ENCODE data around the gene PDE6H. TPM values are rescaled to one million over a fixed set of nuclear protein-coding genes. Genes with fewer than 3 reads are reported as not detected.

Gene PDE6H
- polyA plus RNA-seq, 1 of the 3 experiments (the other 2 are of a cell fraction), result not detected

GRCh38 chr12:14937014-14937413, 35.8 kb upstream of the PDE6H start:
- CTCF ChIA-PET, result interaction anchor here (1.1 to 1.2 kb wide), 3 partner anchors 11 to 91 kb away, joined by 3 to 5 read pairs (median 4); no protein-coding TSS in a partner anchor
- H3K79me2 ChIP-seq (ENCODE audit: insufficient read depth), result no peaks in the 10 kb centered on the region

DNA sequence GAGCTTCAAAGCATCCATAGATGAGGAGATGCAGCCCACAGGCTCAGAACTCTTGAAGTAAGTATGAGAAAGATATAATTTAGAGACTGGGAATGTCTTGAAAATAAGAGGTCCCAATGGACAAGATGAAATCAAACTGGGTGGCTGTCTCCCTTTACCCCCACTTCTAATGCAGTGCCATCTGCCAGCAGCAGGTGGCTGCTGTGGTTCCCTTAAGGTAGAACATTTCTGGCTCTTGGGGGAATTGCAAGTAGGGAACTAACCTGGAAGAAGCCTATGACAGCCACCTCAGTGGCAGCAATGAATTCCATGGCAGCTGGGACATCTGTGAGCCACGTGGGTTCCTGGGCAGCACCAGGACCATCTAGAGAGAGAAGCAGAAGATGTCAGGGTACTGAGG, 35.2 kb upstream of the PDE6H start:
- Histone ChIP-seq H3K36me3 (replicated peaks in 1 of 2; ENCODE audit: control insufficient read depth in 1 of 2, insufficient read depth in 2 of 2, low read length in 1 of 2) (peaks cover 9 to 14% of the 10 kb centered on the region in 2 experiments), H2AFZ (ENCODE audit: low read depth) (no peak overlapping the region), H3K9me3 (no peaks in the 10 kb centered on the region), H3K4me2 (no peak overlapping the region), H3K4me3 (ENCODE audit: low read depth in 2 of 2, low read length in 1 of 2) (no peak overlapping the region), H3F3A (replicated peaks; ENCODE audit: insufficient read depth) (no peaks in the 10 kb centered on the region), H3K4me1 (ENCODE audit: control insufficient read depth in 1 of 2, insufficient read depth in 2 of 2, low read depth in 1 of 2, low read length in 1 of 2) (no peaks in the 10 kb centered on the region), H3K27me3 (ENCODE audit: insufficient read depth) (no peaks in the 10 kb centered on the region), H3K27ac (ENCODE audit: low read depth in 2 of 2, low read length in 1 of 2) (no peak overlapping the region), H3K9ac (no peak overlapping the region), H3K79me2 (ENCODE audit: insufficient read depth) (no peaks in the 10 kb centered on the region), H4K20me1 (ENCODE audit: insufficient read depth) (no peaks in the 10 kb centered on the region), H3K9me2 (no peaks in the 10 kb centered on the region)
- ChIA-PET CTCF (interaction anchor here (1.1 to 1.2 kb wide), 2 partner anchors 10 to 58 kb away, joined by 3 to 4 read pairs; no protein-coding TSS in a partner anchor), POLR2A (no interaction called here)
- no peak for DNase-seq
- TF ChIP-seq CHD2 (IDR thresholded peaks at IDR 0.05; ENCODE audit: low read length, partially characterized antibody) (no peak), YY1 (IDR thresholded peaks at IDR 0.05; ENCODE audit: low read depth) (no peak), POLR2AphosphoS5 (IDR thresholded peaks at IDR 0.05; ENCODE audit: low read depth, low read length) (no peak), NRF1 (IDR thresholded peaks at IDR 0.05; ENCODE audit: low read depth, low read length) (no peak), FOXJ3 (CRISPR knock-in tag; IDR thresholded peaks at IDR 0.05) (no peak)
- TF ChIP-seq, protein P1, sequence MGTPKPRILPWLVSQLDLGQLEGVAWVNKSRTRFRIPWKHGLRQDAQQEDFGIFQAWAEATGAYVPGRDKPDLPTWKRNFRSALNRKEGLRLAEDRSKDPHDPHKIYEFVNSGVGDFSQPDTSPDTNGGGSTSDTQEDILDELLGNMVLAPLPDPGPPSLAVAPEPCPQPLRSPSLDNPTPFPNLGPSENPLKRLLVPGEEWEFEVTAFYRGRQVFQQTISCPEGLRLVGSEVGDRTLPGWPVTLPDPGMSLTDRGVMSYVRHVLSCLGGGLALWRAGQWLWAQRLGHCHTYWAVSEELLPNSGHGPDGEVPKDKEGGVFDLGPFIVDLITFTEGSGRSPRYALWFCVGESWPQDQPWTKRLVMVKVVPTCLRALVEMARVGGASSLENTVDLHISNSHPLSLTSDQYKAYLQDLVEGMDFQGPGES (IDR thresholded peaks at IDR 0.05; ENCODE audit: low read depth, low read length), result no peak
- 17% methylated on average over 1 of the region's 1 CpG for WGBS (ENCODE audit: low lambda C conversion rate)

More at GRCh38 chr12:14937014-14937413, 35.8 kb upstream of the PDE6H start:
- no peak overlapping the region for H3K27ac ChIP-seq (ENCODE audit: low read depth in 2 of 2, low read length in 1 of 2)
- H2AFZ ChIP-seq (ENCODE audit: low read depth), result no peak overlapping the region
- POLR2A ChIA-PET, result no interaction called here
- 64% methylated on average over 3 of the region's 3 CpGs for WGBS (ENCODE audit: low lambda C conversion rate)
- H3K27me3 ChIP-seq (ENCODE audit: insufficient read depth), result no peaks in the 10 kb centered on the region
- H3K36me3 ChIP-seq (replicated peaks in 1 of 2; ENCODE audit: control insufficient read depth in 1 of 2, insufficient read depth in 2 of 2, low read length in 1 of 2), result peaks cover 4 to 7% of the 10 kb centered on the region in 2 experiments
- H3K4me3 ChIP-seq (ENCODE audit: low read depth in 2 of 2, low read length in 1 of 2), result no peak overlapping the region
- no peak overlapping the region for H3K4me2 ChIP-seq
- H3K9ac ChIP-seq, result no peak overlapping the region
- H3K4me1 ChIP-seq (ENCODE audit: control insufficient read depth in 1 of 2, insufficient read depth in 2 of 2, low read depth in 1 of 2, low read length in 1 of 2), result no peaks in the 10 kb centered on the region
- TF ChIP-seq CTCF (IDR thresholded peaks at IDR 0.05) (peak; percentile 18), CHD2 (IDR thresholded peaks at IDR 0.05; ENCODE audit: low read length, partially characterized antibody) (no peak)
- H4K20me1 ChIP-seq (ENCODE audit: insufficient read depth), result no peaks in the 10 kb centered on the region
- H3F3A ChIP-seq (replicated peaks; ENCODE audit: insufficient read depth), result no peaks in the 10 kb centered on the region
- no peaks in the 10 kb centered on the region for H3K9me2 ChIP-seq
- DNase-seq, result no peak
- no peaks in the 10 kb centered on the region for H3K9me3 ChIP-seq

DNA sequence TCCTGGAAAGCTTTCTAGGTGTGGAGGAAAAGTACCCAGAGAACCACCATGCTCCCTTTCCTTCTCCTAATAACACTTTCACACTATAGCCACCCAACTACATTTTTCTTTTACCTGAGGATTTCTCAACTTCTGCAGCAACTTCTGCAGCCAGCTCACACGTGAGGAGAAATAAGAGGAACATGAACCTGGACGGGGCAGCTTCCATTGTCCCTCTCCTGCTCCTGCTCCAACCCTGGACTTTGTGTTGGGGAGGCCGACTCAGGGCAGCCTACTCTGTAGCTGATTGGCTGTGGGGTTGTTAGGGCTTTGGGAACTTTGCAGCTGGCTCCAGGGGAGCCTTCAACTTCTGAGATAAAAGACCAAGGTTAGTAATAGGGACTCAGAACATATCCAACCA, 34.5 kb upstream of the PDE6H start, which contains the start of gene ERP27:
Gene ERP27 (minus strand): TSS at position 237 of the 400 bp plus-strand sequence. CDS start 29 bp downstream, at position 208.
- CTCF ChIA-PET, result interaction anchor here (1.1 to 1.2 kb wide), 2 partner anchors 10 to 57 kb away, joined by 3 to 4 read pairs; no protein-coding TSS in a partner anchor
- H3F3A ChIP-seq (replicated peaks; ENCODE audit: insufficient read depth), result no peaks in the 10 kb centered on the region
- H3K9me3 ChIP-seq, result no peaks in the 10 kb centered on the region
- TF ChIP-seq FOXM1 (IDR thresholded peaks at IDR 0.05; ENCODE audit: low read depth) (no peak), RAD21 (IDR thresholded peaks at IDR 0.05; ENCODE audit: low read length) (no peak), ELF1 (IDR thresholded peaks at IDR 0.05) (no peak), RCOR1 (IDR thresholded peaks at IDR 0.05; ENCODE audit: low read length) (no peak), POLR2AphosphoS5 (IDR thresholded peaks at IDR 0.05; ENCODE audit: low read depth, low read length) (no peak), MEF2A (IDR thresholded peaks at IDR 0.05; ENCODE audit: borderline replicate concordance, low read depth) (no peak), MAX (IDR thresholded peaks at IDR 0.05; ENCODE audit: low read depth) (no peak)
- no peak within 1 kb of the TSS for H3K4me2 ChIP-seq
- no peaks in the 10 kb centered on the region for H4K20me1 ChIP-seq (ENCODE audit: insufficient read depth)
- DNase-seq, result no peak
- POLR2A ChIA-PET, result no interaction called here
- no peaks in the 10 kb centered on the region for H3K4me1 ChIP-seq (ENCODE audit: control insufficient read depth in 1 of 2, insufficient read depth in 2 of 2, low read depth in 1 of 2, low read length in 1 of 2)
- H3K9ac ChIP-seq, result no peak within 1 kb of the TSS
- H3K27ac ChIP-seq (ENCODE audit: low read depth in 2 of 2, low read length in 1 of 2), result no peak within 1 kb of the TSS
- no peak within 1 kb of the TSS for H3K4me3 ChIP-seq (ENCODE audit: low read depth in 2 of 2, low read length in 1 of 2)
- WGBS (ENCODE audit: low lambda C conversion rate), result 50% methylated on average over 3 of the region's 3 CpGs
- H3K36me3 ChIP-seq (replicated peaks in 1 of 2; ENCODE audit: control insufficient read depth in 1 of 2, insufficient read depth in 2 of 2, low read length in 1 of 2), result peaks cover 9 to 19% of the 10 kb centered on the region in 2 experiments
- no peaks in the 10 kb centered on the region for H3K9me2 ChIP-seq
- H3K79me2 ChIP-seq (ENCODE audit: insufficient read depth), result no peaks in the 10 kb centered on the region
- H2AFZ ChIP-seq (ENCODE audit: low read depth), result no peak within 1 kb of the TSS
- H3K27me3 ChIP-seq (ENCODE audit: insufficient read depth), result no peaks in the 10 kb centered on the region

All from SK-N-SH (cell line).